Posterior vena cava (tissue), 2 donors: Measurements from ENCODE around the gene TNFRSF11A. TPM values are rescaled to one million over a fixed set of nuclear protein-coding genes. Genes with fewer than 3 reads are reported as not detected.

Source experiments
- DNase-seq: peaks from one replicate; pipeline ENCODE4 v3.0.0-alpha.2; 2020; ENCODE audit warnings: low spot score
- intact Hi-C, 2 donors: fragments of 100-400 bp; cut with DNase I; formaldehyde crosslinking; loops; one replicate each; pipeline versions ENCODE4 v1.14.1 to v1.14.2; 2022 to 2023
- total RNA-seq, 2 donors: library from RNA; stranded (reverse); fragmentation: NEBNext Ultra II Directional; extraction: Animal tissue kit (Norgen Biotek cat#: 25700); gene quantifications; one replicate each; pipeline ENCODE4 v1.2.1, GENCODE V29; 2021
- donor health status: DM: yes; HTN: yes; CAD: no.
- donor health status: DM: yes; HTN: yes; CAD: no.

TNFRSF11A gene
- total RNA-seq, 2 donors from 2014 or later = 7.2 to 11.1 TPM

DNA sequence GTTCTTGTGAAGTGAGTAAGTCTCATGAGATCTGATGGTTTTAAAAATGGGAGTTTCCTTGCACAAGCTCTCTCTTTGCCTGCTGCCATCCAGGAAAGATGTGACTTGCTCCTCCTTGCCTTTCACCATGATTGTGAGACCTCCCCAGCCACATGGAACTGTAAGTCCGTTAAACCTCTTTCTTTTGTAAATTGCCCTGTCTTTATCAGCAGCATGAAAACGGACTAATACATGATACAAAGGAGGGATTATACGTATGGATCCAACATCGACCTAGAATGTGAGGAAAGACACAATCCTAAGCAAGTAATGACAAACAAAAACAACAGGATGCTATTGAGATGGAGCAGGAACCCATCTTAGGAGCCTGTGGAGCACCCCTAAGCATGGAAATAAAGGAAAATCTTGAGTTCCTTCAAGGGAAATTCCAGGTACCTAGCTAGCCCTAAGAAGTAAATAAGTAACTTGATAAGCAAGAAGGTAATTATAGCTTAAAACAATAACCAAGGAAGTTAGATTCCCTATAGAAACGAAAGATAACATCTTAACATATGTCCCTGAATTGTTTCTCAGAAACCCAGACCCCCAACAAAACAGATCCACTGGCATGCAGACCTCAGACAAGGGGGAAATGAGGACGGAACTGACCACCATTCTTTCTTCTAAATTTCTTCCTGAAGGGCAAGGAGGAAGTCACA is 1.5 kb upstream of the TNFRSF11A start:
- intact Hi-C loops = no loop called here
- no peak for DNase-seq

DNA sequence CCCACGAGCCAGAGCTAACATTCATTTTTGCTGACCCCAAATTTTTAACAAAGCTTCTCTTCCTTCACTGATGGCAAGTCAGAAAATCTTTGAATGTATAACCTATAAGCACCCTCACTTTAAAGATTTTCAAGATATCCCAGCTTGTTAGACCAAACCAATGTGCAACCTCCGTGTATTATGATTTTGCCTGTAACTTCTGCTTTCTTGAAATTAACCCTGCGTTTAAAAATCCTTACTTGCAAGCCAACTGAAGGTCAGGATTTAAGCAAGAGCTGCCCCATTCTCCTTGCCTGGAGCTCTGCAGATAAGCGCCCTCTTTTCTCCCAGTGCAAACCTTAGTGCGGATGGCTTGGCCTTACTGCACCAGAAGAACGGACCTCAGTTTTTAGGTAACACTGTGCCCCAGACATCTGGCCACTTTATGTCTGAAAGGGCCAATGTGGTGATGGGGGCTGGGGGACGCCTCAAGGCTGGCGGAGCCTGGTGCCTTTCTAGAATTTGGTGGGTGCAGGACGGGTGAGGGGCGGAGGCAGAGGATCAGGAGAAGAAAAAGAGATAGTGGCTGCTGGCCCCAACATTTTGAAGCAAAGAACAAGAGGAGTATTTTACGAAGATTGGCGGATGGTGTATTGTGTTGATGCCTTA is 805 bp upstream of the TNFRSF11A start:
- intact Hi-C loops = no loop called here
- DNase-seq = no peak

DNA sequence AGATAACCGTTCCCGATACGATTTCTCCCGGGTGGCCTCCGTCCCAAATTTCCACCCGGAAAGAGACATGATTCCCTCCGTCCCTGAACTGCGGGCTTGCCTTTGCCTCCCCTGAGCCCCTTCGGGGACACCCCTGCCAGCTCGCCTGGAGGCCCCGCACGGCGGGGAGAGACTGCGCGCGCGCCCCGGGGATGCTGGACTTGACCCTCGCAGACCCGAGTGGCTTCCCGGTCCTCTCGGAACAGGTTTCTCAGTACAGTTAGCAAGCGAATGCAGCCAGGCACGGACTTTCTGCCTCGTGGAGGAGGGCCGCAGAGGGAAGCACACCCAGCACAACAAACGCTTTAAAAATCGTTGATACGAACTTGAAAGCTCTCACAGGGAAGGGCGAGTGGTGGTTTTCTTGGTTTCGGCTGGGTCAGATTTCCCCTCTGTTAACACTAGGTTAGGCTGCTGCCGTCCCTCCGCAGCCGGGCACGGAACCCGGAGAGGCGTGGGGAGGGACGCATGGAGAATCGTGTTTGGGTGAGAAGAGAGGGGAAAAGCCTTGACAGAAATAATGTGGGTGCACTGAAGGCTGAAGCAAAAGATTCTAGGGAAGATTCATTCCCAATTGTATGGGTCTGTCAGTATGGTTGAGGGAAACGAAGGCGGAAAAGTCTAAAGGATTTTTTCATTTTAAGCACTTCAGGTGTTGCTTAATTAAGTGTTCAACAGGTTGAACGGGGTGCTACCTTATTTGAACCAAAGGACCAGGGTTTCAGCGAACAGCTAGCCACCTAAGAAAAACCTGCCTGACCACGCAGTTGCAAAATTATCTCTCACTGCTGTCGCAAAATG is 916 bp downstream of the TNFRSF11A start:
- intact Hi-C loops = no loop called here
- no peak for DNase-seq

DNA sequence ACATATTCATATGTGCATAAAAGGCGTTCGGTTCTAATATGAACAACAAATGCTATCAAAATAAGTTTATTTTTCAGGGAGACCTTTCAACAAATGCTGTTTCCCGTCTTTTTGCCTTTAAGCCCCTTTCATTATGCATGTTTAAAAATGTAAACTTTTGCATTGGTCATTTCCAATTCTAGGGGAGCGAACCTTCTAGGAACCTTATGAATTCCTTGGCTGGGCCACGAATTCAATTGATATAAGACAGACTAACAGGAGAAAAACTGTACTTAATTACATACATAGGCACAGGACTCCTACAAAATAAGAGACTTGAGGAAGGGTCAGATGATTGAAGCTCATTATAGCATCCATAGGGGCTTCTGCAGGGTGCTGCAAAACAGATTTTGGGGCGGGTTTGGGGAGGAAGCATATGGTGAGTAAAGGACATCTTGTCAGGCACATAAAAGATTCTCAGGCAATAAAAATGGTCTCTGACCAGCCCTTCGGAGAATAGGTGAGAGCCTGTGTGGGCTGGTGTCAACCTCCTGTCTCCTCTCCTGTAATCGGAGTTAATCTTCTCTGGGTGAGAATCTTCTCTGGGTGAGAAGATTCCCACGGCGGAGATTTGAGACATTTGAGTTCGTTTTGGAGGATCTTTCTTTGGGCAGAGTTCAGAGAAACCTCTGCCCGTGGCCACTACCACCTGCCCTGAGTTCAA is 1.7 kb downstream of the TNFRSF11A start:
- DNase-seq = no peak
- intact Hi-C loops = no loop called here

DNA sequence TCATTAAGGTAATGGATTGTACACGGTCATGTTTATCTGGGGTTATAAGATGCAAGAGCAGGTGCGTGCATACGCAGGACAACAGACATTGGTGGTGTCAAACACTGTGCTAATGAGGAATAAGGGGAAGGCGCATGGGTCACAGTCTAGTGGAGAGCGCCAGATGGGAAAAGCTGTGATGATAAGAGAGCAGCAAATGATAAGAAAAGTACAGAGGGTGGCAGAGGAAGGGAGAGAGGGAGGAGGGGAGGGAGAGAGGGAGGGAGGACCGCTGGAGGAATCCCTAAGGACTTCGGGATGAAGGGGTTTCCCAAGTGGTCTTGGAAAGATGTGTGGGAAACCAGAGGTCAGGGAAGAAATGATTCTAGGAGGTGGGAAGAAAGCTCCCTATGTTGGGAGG is 2.9 kb downstream of the TNFRSF11A start:
- no peak for DNase-seq
- intact Hi-C loops = no loop called here

DNA sequence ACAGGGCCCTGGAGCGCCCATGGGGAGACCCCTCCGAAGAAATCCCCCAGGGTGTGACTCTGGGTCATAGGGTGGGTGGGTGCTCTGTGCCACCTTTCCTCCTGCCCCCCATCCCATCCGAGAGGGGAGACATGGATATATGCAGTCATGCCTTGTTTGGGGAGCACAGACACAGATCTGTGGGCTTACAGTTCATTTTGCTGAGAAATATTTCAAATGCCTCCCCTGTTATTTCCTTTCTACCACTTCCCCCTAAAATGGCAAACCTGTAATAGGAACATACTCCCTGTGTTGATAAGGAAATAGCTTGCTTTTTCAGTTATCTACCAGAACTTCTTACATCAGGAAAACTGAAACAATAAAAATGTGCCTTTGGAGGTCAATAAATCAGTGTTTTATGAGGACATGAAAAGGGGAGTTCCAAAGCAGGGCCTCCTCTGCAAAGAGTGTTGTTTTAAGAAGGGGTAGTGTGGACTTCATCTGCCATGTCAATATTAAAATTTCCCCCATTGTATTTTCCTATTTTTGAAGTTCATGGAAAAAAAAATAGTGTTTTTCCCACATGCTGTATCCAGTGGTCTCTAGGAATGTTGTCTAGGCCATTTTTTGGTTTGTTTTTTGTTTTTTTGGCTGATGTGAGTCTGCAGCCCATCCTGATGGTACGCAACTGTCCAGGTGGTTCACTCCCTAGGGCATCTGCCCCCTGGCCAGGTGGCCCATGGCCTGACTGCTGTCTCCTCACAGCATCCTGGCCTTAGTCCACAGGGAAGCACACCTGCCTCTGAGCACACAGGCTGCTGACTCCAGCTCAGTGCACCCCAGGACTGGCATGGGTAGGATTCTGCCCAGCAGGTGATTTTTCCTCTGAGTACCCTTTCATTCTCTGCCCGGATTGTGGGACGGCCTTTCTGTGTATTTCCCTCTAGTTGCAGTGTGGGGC is 3.7 kb downstream of the TNFRSF11A start:
- intact Hi-C loops = no loop called here
- DNase-seq = no peak

DNA sequence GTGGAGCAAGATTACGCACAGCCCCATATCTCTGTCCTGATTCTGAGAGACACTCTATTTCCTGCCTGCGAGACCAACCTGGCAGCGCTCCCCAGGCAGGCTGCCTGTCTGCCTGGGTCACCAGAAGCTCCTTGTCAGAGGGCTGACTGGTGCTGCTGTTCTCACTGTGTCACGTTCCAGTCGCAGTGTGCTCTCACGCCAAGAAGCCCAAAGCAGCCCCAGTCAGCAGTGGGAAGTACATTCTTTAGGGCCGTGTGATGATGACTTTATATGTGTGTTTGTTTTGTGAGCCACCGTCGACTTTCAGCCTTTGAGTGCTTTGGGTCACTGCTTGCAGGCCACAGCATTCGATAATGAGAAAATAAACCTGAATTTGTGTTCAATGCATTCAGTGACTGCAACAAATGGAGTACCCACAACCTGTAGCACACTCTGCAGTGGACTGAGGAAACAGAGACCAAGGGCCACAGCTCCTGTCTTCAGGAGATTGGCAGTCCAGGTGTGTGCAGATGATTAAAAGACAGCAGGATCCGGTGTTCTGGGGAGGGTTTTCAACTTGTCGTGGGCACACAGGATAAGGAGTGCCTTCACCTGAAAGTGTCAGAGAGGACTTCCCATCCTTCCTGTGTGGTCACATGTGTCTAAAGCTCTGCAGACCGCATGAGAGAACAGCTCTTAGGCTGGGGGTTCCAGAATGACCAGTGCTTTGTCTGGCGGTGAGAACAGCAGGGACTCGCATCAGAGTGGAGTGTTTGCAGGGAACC is 4.8 kb downstream of the TNFRSF11A start:
- no peak for DNase-seq
- intact Hi-C loops = loop anchor here in 1 of 2 donors (10.0 kb wide), 1 partner anchor 65 kb away; no protein-coding TSS in a partner anchor

DNA sequence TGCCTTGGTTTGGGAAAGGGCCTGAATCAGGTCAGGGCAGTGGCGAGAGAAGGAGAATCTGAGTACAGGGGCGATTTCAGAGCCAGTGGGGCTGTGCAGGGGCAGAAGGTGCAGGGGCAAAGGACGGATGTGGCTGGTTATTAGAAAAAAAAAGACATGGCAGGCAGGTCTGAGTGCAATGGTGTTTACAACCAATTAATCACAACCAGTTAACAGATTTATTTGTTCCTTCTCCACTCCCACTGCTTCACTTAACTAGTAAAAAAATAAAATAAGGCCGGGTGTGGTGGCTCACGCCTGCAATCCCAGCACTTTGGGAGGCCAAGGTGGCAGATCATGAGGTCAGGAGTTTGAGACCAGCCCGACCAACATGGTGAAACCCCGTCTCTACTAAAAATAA is 5.5 kb downstream of the TNFRSF11A start:
- intact Hi-C loops = loop anchor here in 1 of 2 donors (10.0 kb wide), 1 partner anchor 64 kb away; no protein-coding TSS in a partner anchor
- DNase-seq = no peak

DNA sequence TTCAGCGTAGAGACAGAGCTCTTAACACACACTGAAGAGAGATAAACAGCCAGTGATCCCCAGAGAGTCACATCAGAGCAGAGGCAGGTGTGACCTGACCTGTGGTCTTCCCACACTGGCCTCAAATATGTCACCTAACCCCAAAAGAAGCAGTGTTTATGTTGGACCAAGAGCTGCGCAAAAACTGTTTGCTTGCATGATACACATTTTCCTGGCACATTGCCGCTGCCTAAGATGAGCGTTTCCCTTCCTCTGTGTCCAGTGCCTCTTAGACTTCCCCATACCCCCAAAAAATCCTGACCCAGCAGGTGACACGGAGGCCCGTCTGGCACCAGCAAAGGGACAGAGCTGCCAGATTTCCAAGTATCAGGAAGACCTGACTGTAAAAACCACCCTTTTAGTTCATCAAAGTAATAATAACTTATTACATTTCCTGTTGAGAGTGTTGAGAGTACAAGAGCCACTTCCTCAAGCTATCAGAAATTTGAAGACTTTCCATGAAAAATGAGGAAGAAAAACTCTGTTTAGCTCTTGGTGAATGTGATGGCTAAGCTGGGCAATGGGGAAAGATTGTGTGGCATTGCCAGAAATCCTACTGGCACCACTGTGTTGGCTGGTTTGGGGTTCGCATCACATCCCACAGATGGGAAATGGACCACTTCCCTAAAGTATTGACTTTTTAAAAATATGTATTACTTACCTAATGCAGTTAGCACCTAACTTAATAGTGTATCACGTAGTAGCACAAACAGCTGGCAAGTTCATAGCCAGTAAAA is 6.7 kb downstream of the TNFRSF11A start:
- peak; percentile 88 for DNase-seq
- intact Hi-C loops = loop anchor here in 1 of 2 donors (10.0 kb wide), 1 partner anchor 63 kb away; no protein-coding TSS in a partner anchor

DNA sequence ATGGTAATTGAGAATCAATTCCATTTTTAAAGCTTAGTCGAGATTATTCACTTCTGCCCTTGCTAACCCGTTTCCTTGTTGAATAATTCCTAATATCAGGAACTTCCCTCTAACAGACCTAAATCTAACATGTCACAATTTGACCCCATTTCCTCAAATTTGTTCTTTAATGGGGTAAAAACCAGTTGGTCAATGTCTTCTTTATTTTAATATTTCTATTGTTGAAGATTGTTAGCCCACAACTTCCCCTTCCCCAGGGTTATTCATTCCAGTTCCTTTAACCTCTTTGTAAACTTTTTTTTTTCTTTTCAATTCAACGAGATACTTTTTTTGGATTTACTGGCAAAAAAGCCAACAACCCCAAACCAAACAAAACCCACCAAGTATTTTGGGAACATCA is 7.3 kb downstream of the TNFRSF11A start:
- intact Hi-C loops = loop anchor here in 1 of 2 donors (10.0 kb wide), 1 partner anchor 62 kb away; no protein-coding TSS in a partner anchor
- no peak for DNase-seq

DNA sequence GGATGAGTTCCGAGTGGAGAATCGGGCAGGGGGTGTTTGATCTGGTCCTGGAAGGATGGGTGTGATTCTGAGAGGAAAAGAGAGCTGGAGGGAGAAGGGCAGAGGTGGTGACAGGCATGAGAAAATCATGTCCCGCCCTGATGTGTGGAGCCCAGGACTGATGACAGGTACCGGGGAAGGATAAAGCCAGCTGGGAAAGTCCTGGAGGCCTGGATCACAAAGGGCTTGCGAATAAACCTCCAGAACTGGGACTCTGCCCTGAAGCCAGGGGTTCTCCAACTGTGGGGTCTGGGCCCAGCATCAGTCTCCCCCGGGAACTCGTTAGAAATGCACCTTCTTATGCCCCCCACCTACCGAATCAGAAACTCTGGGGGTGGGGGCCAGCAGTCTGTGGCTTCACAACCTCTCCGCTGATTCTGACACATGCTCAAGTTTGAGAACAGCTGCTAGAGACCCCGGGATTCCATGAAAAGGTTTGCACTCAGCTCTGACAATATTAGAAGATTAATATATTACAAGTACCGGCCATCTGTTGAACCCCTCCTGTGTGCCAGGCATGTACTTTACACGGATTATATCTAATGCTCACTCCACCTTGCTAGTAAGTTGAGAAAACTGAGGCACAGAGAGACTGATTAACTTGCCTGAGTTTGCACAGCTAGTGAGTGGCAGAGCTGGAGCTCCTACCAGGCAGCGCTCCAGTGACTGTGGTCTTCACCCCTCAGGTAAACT is 8.0 kb downstream of the TNFRSF11A start:
- no peak for DNase-seq
- intact Hi-C loops = loop anchor here in 1 of 2 donors (10.0 kb wide), 1 partner anchor 62 kb away; no protein-coding TSS in a partner anchor

DNA sequence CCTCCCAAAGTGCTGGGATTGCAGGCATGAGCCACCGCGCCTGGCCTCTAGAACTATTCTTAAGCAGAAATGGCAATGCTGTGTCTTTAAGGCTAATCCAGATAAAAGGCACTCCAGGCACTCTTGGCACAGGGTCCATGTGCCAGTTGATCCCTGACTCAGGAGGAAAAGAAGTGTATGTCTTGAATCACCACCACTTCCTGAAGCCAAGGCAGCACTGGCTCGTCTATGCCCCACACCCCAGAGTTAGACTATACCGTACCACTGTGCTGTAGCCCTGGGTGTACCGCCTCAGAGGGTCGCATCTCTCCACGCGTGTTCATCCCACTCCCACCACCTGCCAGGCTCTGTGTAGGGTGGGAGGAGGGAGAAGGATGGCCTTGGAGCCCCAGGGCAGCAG is 9.0 kb downstream of the TNFRSF11A start:
- intact Hi-C loops = loop anchor here in 1 of 2 donors (10.0 kb wide), 1 partner anchor 61 kb away; no protein-coding TSS in a partner anchor
- no peak for DNase-seq

DNA sequence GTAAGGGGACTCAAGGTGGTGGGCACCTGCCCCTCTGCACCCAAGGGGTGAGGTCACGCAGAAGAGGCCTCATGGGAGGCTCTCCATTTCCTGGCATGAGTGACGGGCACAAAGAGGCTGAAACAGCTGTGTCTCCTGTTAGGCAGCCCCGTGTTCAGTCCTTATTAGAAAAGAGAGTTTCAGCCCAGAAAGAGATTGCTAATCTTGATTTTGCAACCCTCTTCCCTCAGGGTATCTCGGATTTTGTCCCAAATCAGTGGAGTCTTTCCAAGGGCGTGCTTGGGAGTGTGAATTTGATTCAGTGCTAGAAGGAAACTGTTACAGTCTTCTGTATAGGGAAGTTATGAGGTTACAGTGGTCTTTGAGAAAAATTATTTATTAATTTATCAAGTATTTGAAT is 10.4 kb downstream of the TNFRSF11A start:
- no peak for DNase-seq
- intact Hi-C loops = loop anchor here in 1 of 2 donors (10.0 kb wide), 1 partner anchor 59 kb away; no protein-coding TSS in a partner anchor

DNA sequence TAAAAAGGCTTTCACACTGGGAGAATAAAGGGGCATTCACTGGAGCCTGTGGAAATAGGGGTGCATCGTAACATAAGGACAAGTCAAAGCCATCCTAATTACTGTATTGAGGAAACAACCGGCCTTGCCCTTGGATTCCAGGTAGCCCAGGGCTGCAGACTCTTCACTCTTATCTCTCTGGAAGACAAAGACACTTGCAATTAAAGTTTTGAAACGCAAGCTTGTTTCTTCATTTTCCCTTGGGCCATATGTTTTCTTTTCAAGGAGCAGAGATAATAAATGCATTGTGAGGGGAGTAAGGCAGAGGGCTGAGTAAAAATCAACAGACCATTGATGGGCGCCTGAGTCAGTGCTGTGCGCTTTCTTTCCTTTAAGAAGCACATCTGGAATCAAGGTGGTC is 11.5 kb downstream of the TNFRSF11A start:
- DNase-seq = no peak
- intact Hi-C loops = loop anchor here in 1 of 2 donors (10.0 kb wide), 1 partner anchor 58 kb away; no protein-coding TSS in a partner anchor

DNA sequence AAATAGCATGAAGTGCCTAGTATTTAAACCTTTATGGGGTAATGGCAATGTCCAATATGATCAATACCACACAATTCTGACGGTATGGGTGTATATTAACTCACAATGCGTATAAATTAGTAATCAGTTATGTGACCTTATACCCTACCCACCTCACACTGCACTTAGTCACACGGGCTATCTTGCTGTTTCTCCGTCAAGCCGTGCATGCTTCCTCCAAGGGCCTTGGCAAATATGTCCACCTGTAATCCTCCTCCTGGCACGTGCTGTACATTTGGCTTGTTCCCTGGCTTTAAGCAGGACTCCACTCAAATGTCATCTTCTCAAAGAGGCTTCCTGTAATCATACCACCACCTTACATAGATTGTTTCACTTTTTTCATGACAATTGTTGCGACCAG is 12.2 kb downstream of the TNFRSF11A start:
- no peak for DNase-seq
- intact Hi-C loops = loop anchor here in 1 of 2 donors (10.0 kb wide), 1 partner anchor 57 kb away; no protein-coding TSS in a partner anchor
